ENCODE results near the gene TRIM7. TPM values are rescaled to one million over a fixed set of nuclear protein-coding genes. Genes with fewer than 3 reads are reported as not detected.

The TRIM7 gene
- total and polyA plus RNA-seq, 9 of the 15 experiments (the other 6 are each of a cell fraction or from before 2014, with no cell fraction given) = 2.6 to 14.9 (median 8.9) TPM

GRCh38 chr5:181190711-181191525 lies 14.1 kb downstream of the TRIM7 start (continued):
- TF ChIP-seq BHLHE40 (IDR thresholded peaks at IDR 0.05; ENCODE audit: low read length) (no peak), MYC (IDR thresholded peaks at IDR 0.05; ENCODE audit: low read depth, low read length) (no peak; the same call in 1 of the 2 replicates), MYC (CRISPR knock-in tag; IDR thresholded peaks at IDR 0.05; ENCODE audit: borderline replicate concordance, low read depth) (peak; percentile 25; the same call in 1 of the 2 replicates), ZBTB2 (IDR thresholded peaks at IDR 0.05) (no peak; the same call in 1 of the 2 replicates), ETS1 (conservative IDR thresholded peaks at IDR 0.05; ENCODE audit: control insufficient read depth, low read depth, low read length) (no peak), ATF1 (CRISPR knock-in tag; IDR thresholded peaks at IDR 0.05) (no peak), ATF1 (tag; IDR thresholded peaks at IDR 0.05) (no peak), YY1 (IDR thresholded peaks at IDR 0.05; ENCODE audit: borderline replicate concordance in 1 of 3, control insufficient read depth in 1 of 3, extremely low read depth in 1 of 3, insufficient read depth in 3 of 3, insufficient read length in 1 of 3, insufficient replicate concordance in 2 of 3, low read depth in 1 of 3, low read length in 2 of 3) (peak in 1 of 3 experiments; percentile 36), FOXA1 (IDR thresholded peaks at IDR 0.05; ENCODE audit: borderline replicate concordance) (no peak), TCFL5 (CRISPR knock-in tag; conservative IDR thresholded peaks at IDR 0.05) (no peak), ZNF24 (IDR thresholded peaks at IDR 0.05) (no peak), ZNF436 (CRISPR knock-in tag; IDR thresholded peaks at IDR 0.05) (no peak), PYGO2 (tag; IDR thresholded peaks at IDR 0.05) (no peak), ZKSCAN1 (IDR thresholded peaks at IDR 0.05; ENCODE audit: low read depth, low read length) (no peak), ADNP (tag; IDR thresholded peaks at IDR 0.05) (no peak), SMAD3 (CRISPR knock-in tag; conservative IDR thresholded peaks at IDR 0.05) (no peak), THAP12 (CRISPR knock-in tag; IDR thresholded peaks at IDR 0.05) (no peak), SP2 (IDR thresholded peaks at IDR 0.05; ENCODE audit: extremely low read depth, low read depth, low read length, poor library complexity, severe bottlenecking) (no peak), SMAD1 (IDR thresholded peaks at IDR 0.05; ENCODE audit: low read depth, low read length, partially characterized antibody) (no peak)
- TF ChIP-seq, protein P1, sequence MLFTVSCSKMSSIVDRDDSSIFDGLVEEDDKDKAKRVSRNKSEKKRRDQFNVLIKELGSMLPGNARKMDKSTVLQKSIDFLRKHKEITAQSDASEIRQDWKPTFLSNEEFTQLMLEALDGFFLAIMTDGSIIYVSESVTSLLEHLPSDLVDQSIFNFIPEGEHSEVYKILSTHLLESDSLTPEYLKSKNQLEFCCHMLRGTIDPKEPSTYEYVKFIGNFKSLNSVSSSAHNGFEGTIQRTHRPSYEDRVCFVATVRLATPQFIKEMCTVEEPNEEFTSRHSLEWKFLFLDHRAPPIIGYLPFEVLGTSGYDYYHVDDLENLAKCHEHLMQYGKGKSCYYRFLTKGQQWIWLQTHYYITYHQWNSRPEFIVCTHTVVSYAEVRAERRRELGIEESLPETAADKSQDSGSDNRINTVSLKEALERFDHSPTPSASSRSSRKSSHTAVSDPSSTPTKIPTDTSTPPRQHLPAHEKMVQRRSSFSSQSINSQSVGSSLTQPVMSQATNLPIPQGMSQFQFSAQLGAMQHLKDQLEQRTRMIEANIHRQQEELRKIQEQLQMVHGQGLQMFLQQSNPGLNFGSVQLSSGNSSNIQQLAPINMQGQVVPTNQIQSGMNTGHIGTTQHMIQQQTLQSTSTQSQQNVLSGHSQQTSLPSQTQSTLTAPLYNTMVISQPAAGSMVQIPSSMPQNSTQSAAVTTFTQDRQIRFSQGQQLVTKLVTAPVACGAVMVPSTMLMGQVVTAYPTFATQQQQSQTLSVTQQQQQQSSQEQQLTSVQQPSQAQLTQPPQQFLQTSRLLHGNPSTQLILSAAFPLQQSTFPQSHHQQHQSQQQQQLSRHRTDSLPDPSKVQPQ (CRISPR knock-in tag; IDR thresholded peaks at IDR 0.05; ENCODE audit: borderline replicate concordance) = no peak
